ENCODE data around the gene ZNF70. TPM values are rescaled to one million over a fixed set of nuclear protein-coding genes. Genes with fewer than 3 reads are reported as not detected.

The ZNF70 gene
- total RNA-seq, 6 experiments from 2014 or later: 0.51 to 1.2 (median 0.85) TPM

DNA sequence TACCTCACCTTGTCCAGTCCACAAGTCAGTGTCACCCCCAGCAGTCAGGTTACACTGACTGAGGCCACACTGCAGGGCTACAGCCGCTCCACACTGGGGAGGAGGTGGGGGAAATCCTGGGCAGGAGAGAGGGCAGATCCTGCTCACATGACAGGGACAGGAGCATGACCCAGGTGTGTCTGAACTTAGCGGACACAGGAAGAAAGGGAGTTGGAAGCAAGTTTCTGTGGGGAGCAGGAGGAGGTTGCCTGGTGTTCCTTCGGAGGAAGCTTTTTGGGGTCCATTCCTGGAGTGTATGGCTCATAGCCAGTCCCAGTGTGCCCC lies 27.6 kb upstream of the ZNF70 start:
- Histone ChIP-seq H3K4me3 (no peak overlapping the region), H3K4me1 (peaks cover 0 to 13% (median 3%) of the 10 kb centered on the region in 4 donors), H3K36me3 (no peaks in the 10 kb centered on the region), H3K27me3 (no peaks in the 10 kb centered on the region), H3K9me3 (no peaks in the 10 kb centered on the region), H3K27ac (no peak overlapping the region)
- TF ChIP-seq, protein P1, sequence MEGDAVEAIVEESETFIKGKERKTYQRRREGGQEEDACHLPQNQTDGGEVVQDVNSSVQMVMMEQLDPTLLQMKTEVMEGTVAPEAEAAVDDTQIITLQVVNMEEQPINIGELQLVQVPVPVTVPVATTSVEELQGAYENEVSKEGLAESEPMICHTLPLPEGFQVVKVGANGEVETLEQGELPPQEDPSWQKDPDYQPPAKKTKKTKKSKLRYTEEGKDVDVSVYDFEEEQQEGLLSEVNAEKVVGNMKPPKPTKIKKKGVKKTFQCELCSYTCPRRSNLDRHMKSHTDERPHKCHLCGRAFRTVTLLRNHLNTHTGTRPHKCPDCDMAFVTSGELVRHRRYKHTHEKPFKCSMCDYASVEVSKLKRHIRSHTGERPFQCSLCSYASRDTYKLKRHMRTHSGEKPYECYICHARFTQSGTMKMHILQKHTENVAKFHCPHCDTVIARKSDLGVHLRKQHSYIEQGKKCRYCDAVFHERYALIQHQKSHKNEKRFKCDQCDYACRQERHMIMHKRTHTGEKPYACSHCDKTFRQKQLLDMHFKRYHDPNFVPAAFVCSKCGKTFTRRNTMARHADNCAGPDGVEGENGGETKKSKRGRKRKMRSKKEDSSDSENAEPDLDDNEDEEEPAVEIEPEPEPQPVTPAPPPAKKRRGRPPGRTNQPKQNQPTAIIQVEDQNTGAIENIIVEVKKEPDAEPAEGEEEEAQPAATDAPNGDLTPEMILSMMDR (IDR thresholded peaks at IDR 0.05): no peak
- no peak for TF ChIP-seq POLR2A (IDR thresholded peaks at IDR 0.05)
- 0% methylated on average over 1 of the region's 3 CpGs for WGBS (ENCODE audit: insufficient coverage, low coverage, low lambda C conversion rate, missing lambda C conversion rate)
- ATAC-seq: peak; percentile 3 to 63 (median 52)
- no peak for DNase-seq
- intact Hi-C loops (cut with DNase I): loop anchor here (5.0 kb wide), 2 partner anchors 64 to 69 kb away; no protein-coding TSS in a partner anchor

DNA sequence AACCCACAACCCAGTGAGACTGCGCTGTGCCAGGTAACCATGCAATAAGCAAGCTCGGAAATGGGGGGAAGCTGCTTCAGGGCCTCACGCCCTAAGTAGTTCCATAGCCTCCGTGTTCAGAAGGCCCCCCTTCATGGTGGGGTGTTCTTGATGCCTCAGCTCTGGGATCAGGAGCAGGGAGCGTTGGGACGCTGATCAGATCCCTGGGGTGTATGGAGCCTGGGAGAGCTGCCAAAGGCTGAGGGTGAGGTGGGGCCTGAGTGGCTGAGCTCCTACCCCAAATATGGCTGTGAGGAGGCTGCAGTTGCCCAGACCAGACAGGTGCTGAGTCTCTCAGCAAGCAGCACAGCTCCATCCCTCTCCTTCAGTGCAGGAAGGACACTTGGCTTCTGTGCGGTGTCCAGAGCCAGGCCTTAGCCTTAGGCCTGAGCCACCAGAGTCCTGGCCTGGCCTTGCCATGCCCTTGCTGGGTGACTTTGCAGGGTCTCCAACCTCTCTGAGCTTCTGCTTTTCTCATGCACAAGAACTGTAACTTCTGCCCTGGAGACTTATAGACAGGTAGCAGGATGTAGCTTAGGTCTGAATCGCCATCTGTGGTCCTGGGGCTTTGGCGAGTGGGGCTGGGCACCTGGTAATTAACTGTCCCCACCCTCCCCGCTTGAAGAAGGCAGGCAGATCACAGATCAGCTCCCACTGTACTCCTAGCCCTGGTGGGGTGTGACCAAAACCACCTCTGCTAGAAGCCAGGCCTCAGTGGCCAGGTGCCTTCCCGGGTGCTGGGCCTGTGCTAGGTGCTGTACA lies 27.1 kb upstream of the ZNF70 start:
- peaks cover 0 to 9% (median under 1%) of the 10 kb centered on the region in 4 donors for H3K4me1 ChIP-seq
- ATAC-seq (no peak), DNase-seq (no peak)
- no peaks in the 10 kb centered on the region for H3K9me3 ChIP-seq
- no peaks in the 10 kb centered on the region for H3K36me3 ChIP-seq
- TF ChIP-seq, protein P1 (IDR thresholded peaks at IDR 0.05): no peak
- TF ChIP-seq POLR2A (IDR thresholded peaks at IDR 0.05): no peak
- H3K27me3 ChIP-seq: no peaks in the 10 kb centered on the region
- intact Hi-C loops (cut with DNase I): loop anchor here (5.0 kb wide), 2 partner anchors 64 to 69 kb away; no protein-coding TSS in a partner anchor
- WGBS (ENCODE audit: insufficient coverage, low coverage, low lambda C conversion rate, missing lambda C conversion rate): 83% methylated on average over 6 of the region's 11 CpGs
- no peak overlapping the region for H3K4me3 ChIP-seq
- H3K27ac ChIP-seq: no peak overlapping the region

- WGBS (ENCODE audit: insufficient coverage, low coverage, low lambda C conversion rate, missing lambda C conversion rate): 93% methylated on average over 2 of the region's 3 CpGs
- intact Hi-C loops (cut with DNase I): loop anchor here (5.0 kb wide), 2 partner anchors 66 to 71 kb away; no protein-coding TSS in a partner anchor
- Histone ChIP-seq H3K36me3 (no peaks in the 10 kb centered on the region), H3K27me3 (no peaks in the 10 kb centered on the region), H3K4me3 (no peak overlapping the region), H3K27ac (no peak overlapping the region), H3K9me3 (no peaks in the 10 kb centered on the region), H3K4me1 (peaks cover 0 to 9% (median 2%) of the 10 kb centered on the region in 4 donors)
- DNase-seq (no peak), ATAC-seq (no peak)
- no peak for TF ChIP-seq POLR2A (IDR thresholded peaks at IDR 0.05)
- TF ChIP-seq, protein P1 (IDR thresholded peaks at IDR 0.05): no peak
Measured at GRCh38 chr22:23775779-23776375, 25.0 kb upstream of the ZNF70 start.

DNA sequence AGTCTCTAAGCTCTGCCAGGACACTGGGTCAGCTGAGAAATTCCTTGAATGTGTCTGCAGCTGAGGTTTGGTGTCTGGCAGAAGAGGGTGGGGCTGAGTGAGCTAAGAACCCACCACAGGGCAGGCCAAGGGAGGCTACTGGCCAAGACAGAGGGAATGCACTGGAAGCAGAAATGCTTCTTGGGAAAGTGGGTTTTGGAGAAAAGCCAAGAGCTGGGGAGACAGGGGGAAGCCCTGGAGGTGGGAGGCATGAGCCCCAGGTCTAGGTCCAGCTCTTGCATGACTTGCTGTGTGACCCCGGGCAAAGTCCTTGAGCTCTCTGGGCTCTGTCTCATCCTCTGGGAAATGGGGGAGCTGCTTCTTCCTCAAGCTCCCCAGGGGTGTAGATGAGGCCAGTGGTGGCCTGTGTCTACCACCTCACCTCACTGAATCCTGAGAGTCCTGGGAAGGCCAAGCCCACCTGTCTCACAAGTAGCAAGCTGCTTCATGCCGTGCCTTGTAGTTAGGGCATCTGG lies 24.1 kb upstream of the ZNF70 start:
- Histone ChIP-seq H3K27ac (no peak overlapping the region), H3K4me1 (peaks cover 0 to 9% (median 2%) of the 10 kb centered on the region in 4 donors), H3K27me3 (no peaks in the 10 kb centered on the region), H3K4me3 (no peak overlapping the region), H3K36me3 (no peaks in the 10 kb centered on the region), H3K9me3 (no peaks in the 10 kb centered on the region)
- intact Hi-C loops (cut with DNase I): loop anchor here (5.0 kb wide), 2 partner anchors 67 to 72 kb away; no protein-coding TSS in a partner anchor
- ATAC-seq: no peak
- TF ChIP-seq POLR2A (IDR thresholded peaks at IDR 0.05): no peak
- TF ChIP-seq, protein P1 (IDR thresholded peaks at IDR 0.05): no peak
- WGBS (ENCODE audit: insufficient coverage, low coverage, low lambda C conversion rate, missing lambda C conversion rate): 72% methylated on average over 2 of the region's 2 CpGs
- DNase-seq: no peak

Measured in right lobe of liver (tissue), 6 donors.